NCI-H345 treated with DMSO at 0.1 percent for 48 hours (cell line): ENCODE measurements around the gene APOC3.
"Not testable (repeated sequence)": the region's sequence is repeated elsewhere in the genome, so short reads cannot be mapped to it uniquely, and the experiment has no call there.

ENCODE experiments used
- DNase-seq: peaks from one replicate; lab custom pipeline; 2025; ENCODE audit not compliant: unreplicated experiment; lab: John Stamatoyannopoulos, UW

APOC3 gene

GRCh38 chr11:116830184-116830912 is 641 bp downstream of the APOC3 start:
- no peak for DNase-seq

- DNase-seq, result no peak
These were observed 2.2 kb downstream of the APOC3 start for GRCh38 chr11:116831790-116832349.

- DNase-seq, result no peak
These were observed 2.9 kb downstream of the APOC3 start for GRCh38 chr11:116832350-116833290.

- DNase-seq, result no peak
These were observed 3.7 kb downstream of the APOC3 start for GRCh38 chr11:116833491-116833815.

DNA sequence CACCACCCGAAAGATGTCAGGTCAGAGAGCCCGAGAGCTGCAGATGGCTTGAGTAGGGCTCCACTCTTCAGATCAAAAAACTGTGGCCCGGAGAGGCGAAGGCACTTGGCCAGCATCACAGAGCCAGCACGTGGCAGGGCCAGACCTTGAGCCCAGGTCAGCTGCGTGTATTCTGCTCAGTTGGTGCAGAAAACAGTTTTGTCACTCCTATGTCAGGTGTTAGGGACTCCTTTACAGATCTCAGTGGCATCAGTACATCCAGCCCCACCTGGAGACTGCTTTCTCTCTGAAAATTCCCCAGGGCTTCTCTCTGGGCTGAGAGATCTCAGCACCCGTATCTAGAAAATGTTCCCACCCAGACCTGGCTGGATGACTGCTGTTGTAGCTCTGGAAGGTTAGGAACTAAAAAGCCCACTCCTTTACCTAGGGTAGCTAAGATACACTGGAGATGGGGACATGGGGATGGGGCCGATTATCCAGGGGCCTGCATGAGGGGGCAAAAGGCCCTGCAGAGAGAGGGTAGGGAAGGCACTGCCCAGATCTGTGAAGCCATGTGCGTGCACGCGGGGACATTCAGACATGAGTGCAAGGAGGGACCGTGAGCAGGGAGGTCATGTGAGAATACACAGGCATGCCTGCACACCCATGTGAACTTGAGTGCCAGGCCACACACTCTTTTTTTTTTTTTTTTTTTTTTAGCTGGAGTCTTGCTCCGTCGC is 4.3 kb downstream of the APOC3 start:
- no peak for DNase-seq

GRCh38 chr11:116834535-116835041 is 4.9 kb downstream of the APOC3 start:
- not testable (repeated sequence) for DNase-seq

DNA sequence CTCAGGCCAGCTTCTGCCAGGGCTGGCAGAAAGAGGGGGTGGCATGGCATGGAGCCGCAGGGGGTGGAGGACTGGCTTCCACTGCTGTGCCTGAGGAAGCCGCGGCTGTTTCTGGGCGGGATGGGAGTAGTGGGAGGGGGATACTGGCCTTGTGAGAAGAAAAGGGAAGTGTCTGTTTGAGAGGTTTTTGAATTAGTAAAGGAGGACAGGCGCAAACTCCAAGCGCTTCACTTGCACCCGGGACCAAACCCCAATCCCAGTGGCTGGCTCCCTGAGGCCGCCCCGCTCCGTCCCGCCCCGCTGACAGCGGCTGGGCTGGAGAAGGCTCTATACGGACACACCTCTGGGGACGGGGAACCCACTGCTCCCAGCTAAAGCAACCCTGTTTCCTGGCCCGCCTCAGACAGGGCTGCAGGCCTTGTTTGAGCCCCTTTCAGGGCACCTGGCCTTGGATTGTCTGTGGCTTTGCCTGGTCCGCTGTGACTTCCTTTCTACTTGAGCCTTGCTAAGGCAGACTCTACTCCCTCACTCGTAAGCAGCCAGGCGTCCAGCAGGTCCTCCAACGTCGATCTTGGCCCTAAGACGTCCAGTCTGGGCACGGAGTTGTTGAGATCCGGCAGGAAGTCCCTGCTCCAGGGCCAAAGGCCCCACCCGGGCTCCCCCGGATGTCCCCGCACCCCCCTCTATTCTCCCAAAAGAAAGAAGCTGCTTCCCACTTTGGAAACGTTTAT is 5.5 kb downstream of the APOC3 start:
- DNase-seq, result no peak

DNA sequence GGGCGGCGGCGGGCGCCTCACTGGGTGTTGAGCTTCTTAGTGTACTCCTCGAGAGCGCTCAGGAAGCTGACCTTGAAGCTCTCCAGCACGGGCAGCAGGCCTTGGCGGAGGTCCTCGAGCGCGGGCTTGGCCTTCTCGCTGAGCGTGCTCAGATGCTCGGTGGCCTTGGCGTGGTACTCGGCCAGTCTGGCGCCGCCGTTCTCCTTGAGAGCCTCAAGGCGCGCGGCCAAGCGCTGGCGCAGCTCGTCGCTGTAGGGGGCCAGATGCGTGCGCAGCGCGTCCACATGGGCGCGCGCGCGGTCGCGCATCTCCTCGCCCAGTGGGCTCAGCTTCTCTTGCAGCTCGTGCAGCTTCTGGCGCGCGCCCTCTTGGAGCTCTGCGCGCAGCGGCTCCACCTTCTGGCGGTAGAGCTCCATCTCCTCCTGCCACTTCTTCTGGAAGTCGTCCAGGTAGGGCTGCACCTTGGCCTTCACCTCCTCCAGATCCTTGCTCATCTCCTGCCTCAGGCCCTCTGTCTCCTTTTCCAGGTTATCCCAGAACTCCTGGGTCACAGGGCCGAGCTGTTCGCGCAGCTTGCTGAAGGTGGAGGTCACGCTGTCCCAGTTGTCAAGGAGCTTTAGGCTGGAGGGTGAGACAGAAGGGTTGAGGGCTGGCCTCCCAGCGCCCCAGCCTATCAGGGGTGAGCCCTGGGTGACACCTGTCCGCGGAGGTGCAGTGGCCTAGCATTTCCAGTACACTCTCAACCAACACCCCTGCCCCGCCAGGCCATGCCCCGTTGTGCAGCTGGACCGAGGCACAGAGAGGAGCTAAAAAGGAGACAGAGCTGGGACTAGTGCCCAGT is 6.3 kb downstream of the APOC3 start:
- peak; percentile 74 for DNase-seq

GRCh38 chr11:116836632-116836991 is 6.9 kb downstream of the APOC3 start:
- no peak for DNase-seq

GRCh38 chr11:116837231-116838091 is 7.8 kb downstream of the APOC3 start, which contains the start of gene APOA1:
TSS of gene APOA1 (minus strand) at chr11:116837622. CDS start at chr11:116837387, 235 bp downstream.
- no peak for DNase-seq

- no peak for DNase-seq
These were observed 8.8 kb downstream of the APOC3 start for GRCh38 chr11:116838321-116839084.

DNA sequence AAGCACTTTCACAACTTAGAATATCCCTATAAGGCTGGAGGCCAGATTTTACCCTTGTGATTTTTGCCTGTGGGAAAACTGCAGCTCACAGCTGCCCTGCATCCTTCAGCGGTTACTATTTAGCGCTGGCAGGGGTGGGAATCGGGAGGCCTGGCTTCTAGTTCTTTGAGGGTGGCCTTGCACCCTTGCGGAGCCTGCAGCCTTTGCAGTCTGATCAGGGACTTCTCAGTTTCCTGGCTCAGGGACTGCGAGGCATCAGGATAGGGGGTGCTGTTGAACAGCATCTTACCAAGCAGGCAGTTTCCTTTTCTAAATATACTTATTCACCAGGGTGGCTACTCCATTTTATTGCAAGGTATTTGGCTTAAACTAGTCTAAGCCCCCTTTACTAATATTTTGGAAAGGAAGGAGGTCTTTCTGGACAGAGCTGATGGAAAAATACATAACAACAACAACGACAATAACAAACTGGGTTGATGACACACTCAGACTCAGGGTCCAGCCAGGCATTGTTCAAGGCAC is 10.6 kb downstream of the APOC3 start:
- DNase-seq, result no peak

GRCh38 chr11:116840746-116841296 is 11.1 kb downstream of the APOC3 start:
- DNase-seq, result no peak

- DNase-seq, result no peak
These were observed 12.4 kb downstream of the APOC3 start for GRCh38 chr11:116842117-116842516.

DNA sequence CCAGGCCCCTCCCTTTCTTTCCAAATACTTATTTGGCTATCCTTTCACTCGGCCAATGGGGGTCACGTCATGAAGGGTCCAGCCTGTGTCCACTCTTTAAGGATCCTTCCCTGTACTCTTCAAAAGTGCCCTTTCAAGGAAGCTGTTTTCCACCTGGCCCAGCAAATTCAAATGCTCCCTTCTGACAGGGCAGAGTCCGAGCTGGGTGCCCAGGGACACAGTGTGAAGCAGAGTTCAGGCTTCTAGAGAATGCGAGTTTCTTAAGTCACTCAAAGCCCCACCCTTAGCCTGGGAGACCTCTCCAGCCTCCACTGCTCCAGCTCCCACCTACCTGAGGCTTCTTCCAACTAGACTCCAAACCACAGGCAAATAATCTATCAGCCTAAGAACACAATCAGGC is 13.2 kb downstream of the APOC3 start:
- DNase-seq, result no peak

- DNase-seq, result no peak
These were observed 14.0 kb downstream of the APOC3 start for GRCh38 chr11:116843661-116844060.

GRCh38 chr11:116844722-116845121 is 15.0 kb downstream of the APOC3 start:
- DNase-seq, result no peak
